ENCODE measurements around the gene TSPAN12. TPM values are rescaled to one million over a fixed set of nuclear protein-coding genes. Genes with fewer than 3 reads are reported as not detected.

TSPAN12 gene
- polyA plus RNA-seq, 2 of the 4 experiments (the other 2 are of a cell fraction) = 0.62 to 0.98 TPM

DNA sequence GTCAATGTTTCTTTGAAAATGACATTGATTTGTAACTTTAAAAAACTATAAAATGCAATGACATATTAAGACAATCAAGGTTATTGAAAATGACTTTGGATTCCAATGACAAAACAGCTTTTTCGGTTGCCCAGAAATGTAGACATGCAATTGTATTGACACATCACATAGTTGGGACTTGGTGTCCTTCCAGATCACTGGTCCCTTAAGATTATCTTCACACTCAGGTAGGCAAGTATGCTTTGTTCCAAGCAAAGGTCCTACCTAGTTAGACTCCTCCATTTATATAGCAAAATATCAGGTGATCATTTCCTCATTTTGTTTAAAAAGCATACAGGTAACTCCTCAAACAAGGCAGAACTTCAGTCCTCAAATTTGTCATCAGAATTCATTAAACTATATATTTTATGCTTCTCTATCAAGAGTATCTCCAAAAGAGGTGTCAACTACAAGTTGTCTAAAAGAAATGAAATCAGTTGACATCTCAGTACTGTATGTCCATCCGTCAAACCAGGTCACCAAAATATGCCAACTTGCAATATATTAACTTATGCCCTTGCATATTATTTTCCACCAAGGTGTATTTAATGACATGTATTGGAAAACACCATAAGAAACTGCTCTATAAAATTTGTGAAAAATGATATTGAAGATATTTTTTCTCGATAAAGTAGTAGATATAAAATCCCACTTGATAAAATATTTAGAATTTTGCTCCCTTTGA is 64.6 kb downstream of the TSPAN12 start:
- Histone ChIP-seq H3K4me3 (no peak overlapping the region), H3K9me3 (no peaks in the 10 kb centered on the region), H3K4me1 (no peaks in the 10 kb centered on the region), H3K4me2 (no peak overlapping the region), H3K27ac (no peak overlapping the region)
- no peak for FAIRE-seq
- no peak for ATAC-seq
- ChIA-PET POLR2A (no interaction called here), CTCF (interaction anchor here (0.9 to 5.9 kb wide), 7 partner anchors 12 to 324 kb away, joined by 3 to 49 read pairs (median 5); no protein-coding TSS in a partner anchor)
- TF ChIP-seq EHF (CRISPR knock-in tag; IDR thresholded peaks at IDR 0.05) (no peak), SREBF2 (IDR thresholded peaks at IDR 0.05) (no peak), NPAS2 (CRISPR knock-in tag; IDR thresholded peaks at IDR 0.05; ENCODE audit: borderline replicate concordance) (no peak), MAFK (IDR thresholded peaks at IDR 0.05; ENCODE audit: partially characterized antibody) (peak; percentile 62), KDM5A (IDR thresholded peaks at IDR 0.05) (no peak), ZFP36 (IDR thresholded peaks at IDR 0.05; ENCODE audit: borderline replicate concordance, partially characterized antibody) (no peak), HEYL (CRISPR knock-in tag; IDR thresholded peaks at IDR 0.05) (no peak)
- no peak for DNase-seq (ENCODE audit: low read depth in 1 of 2, low spot score in 1 of 2)
- 53% methylated on average over 3 of the region's 3 CpGs for WGBS (ENCODE audit: missing lambda C conversion rate)

DNA sequence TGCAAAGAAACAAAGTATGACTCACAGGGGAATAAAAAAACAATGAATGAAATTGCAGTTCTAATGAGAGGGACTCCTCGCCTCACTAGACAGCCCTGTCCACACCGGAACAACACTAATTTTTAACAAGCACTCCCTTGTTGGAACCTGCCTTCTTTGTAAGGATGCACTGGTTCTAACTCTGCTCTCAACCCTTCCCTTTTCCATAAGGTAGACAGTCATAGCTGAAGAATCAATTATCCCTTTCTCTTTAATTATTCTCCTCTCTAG is 65.1 kb downstream of the TSPAN12 start:
- ChIA-PET CTCF (interaction anchor here (0.9 to 5.9 kb wide), 18 partner anchors 10 to 325 kb away, joined by 3 to 49 read pairs (median 5); partner anchors contain the start of gene TSPAN12), POLR2A (no interaction called here)
- Histone ChIP-seq H3K4me1 (no peaks in the 10 kb centered on the region), H3K4me3 (no peak overlapping the region), H3K27ac (no peak overlapping the region), H3K4me2 (no peak overlapping the region), H3K9me3 (no peaks in the 10 kb centered on the region)
- no peak for DNase-seq (ENCODE audit: low read depth in 1 of 2, low spot score in 1 of 2)
- ATAC-seq = no peak
- FAIRE-seq = no peak
- no peak for TF ChIP-seq CBX2 (IDR thresholded peaks at IDR 0.05; ENCODE audit: borderline replicate concordance, low read depth)
- no peak for TF ChIP-seq SMC3 (IDR thresholded peaks at IDR 0.05)
- no peak for TF ChIP-seq PHF8 (IDR thresholded peaks at IDR 0.05; ENCODE audit: borderline replicate concordance, low read depth)
- no peak for TF ChIP-seq RCOR1 (IDR thresholded peaks at IDR 0.05; ENCODE audit: low read depth, low read length)
- TF ChIP-seq EHF (CRISPR knock-in tag; IDR thresholded peaks at IDR 0.05) = no peak
- no peak for TF ChIP-seq POLR2A (IDR thresholded peaks at IDR 0.05; ENCODE audit: low read length)
- TF ChIP-seq, protein P1, sequence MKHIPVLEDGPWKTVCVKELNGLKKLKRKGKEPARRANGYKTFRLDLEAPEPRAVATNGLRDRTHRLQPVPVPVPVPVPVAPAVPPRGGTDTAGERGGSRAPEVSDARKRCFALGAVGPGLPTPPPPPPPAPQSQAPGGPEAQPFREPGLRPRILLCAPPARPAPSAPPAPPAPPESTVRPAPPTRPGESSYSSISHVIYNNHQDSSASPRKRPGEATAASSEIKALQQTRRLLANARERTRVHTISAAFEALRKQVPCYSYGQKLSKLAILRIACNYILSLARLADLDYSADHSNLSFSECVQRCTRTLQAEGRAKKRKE (CRISPR knock-in tag; IDR thresholded peaks at IDR 0.05; ENCODE audit: low read depth) = no peak
- TF ChIP-seq MAFK (IDR thresholded peaks at IDR 0.05; ENCODE audit: partially characterized antibody) = no peak
- TF ChIP-seq EP300 (IDR thresholded peaks at IDR 0.05) = no peak
- WGBS (ENCODE audit: missing lambda C conversion rate) = 97% methylated on average over 2 of the region's 2 CpGs

DNA sequence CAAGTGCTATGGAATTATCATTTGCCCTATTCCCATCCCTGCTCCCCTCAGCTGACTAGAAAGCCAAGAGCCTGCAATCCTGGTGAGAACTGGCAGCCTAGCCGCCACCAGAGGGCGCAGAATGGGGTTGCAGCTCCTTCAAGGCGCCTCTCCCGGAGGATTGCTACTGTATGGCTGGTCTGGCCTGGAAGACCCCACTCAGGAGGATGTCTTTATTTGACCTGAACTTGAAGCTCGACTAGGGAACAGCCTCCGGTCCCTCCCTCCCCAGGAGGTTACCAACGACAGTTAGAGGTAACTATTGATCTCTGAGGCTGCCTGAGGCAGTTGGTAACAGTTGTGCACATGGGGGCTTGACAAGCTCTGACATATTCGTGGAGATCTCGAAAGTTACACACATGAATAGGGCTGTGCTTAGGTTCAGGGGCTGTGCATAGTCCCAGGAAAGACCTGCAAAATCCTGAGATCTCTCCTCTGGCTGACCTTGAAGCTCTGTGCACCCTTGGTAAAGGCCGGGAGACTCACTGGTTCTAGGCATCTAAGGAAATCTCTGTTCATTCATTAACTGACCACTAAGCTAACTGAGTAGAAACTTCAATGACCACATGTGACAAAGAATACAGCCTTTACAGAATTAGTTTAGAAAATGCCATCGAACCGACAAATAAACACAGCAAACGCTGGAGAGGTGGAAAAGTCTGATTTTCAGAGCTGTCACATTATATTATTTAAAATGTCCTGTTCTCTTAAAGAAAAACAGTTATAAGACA is 65.7 kb downstream of the TSPAN12 start:
- no peaks in the 10 kb centered on the region for H3K4me1 ChIP-seq
- no peak overlapping the region for H3K4me2 ChIP-seq
- TF ChIP-seq SMC3 (IDR thresholded peaks at IDR 0.05) (peak; percentile 81), POLR2A (IDR thresholded peaks at IDR 0.05; ENCODE audit: low read length) (no peak), RAD21 (conservative IDR thresholded peaks at IDR 0.05 in 1 of 2, IDR thresholded peaks at IDR 0.05 in 1 of 2) (peak; percentile 51 to 58; a peak in 4 of 5 replicates), MYC (IDR thresholded peaks at IDR 0.05; ENCODE audit: borderline replicate concordance, low read length) (no peak), FOSB (CRISPR knock-in tag; IDR thresholded peaks at IDR 0.05) (no peak), ZC3H11A (IDR thresholded peaks at IDR 0.05) (no peak), CHD2 (IDR thresholded peaks at IDR 0.05; ENCODE audit: low read length, partially characterized antibody) (no peak), FOSL2 (IDR thresholded peaks at IDR 0.05) (no peak), FOSL2 (CRISPR knock-in tag; IDR thresholded peaks at IDR 0.05) (no peak)
- TF ChIP-seq, protein P2, sequence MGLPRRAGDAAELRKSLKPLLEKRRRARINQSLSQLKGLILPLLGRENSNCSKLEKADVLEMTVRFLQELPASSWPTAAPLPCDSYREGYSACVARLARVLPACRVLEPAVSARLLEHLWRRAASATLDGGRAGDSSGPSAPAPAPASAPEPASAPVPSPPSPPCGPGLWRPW (IDR thresholded peaks at IDR 0.05) = no peak
- TF ChIP-seq, protein P3, sequence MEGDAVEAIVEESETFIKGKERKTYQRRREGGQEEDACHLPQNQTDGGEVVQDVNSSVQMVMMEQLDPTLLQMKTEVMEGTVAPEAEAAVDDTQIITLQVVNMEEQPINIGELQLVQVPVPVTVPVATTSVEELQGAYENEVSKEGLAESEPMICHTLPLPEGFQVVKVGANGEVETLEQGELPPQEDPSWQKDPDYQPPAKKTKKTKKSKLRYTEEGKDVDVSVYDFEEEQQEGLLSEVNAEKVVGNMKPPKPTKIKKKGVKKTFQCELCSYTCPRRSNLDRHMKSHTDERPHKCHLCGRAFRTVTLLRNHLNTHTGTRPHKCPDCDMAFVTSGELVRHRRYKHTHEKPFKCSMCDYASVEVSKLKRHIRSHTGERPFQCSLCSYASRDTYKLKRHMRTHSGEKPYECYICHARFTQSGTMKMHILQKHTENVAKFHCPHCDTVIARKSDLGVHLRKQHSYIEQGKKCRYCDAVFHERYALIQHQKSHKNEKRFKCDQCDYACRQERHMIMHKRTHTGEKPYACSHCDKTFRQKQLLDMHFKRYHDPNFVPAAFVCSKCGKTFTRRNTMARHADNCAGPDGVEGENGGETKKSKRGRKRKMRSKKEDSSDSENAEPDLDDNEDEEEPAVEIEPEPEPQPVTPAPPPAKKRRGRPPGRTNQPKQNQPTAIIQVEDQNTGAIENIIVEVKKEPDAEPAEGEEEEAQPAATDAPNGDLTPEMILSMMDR (IDR thresholded peaks at IDR 0.05) = peak; percentile 77
- TF ChIP-seq, protein P4, sequence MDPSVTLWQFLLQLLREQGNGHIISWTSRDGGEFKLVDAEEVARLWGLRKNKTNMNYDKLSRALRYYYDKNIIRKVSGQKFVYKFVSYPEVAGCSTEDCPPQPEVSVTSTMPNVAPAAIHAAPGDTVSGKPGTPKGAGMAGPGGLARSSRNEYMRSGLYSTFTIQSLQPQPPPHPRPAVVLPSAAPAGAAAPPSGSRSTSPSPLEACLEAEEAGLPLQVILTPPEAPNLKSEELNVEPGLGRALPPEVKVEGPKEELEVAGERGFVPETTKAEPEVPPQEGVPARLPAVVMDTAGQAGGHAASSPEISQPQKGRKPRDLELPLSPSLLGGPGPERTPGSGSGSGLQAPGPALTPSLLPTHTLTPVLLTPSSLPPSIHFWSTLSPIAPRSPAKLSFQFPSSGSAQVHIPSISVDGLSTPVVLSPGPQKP (IDR thresholded peaks at IDR 0.05; ENCODE audit: low read depth, low read length) = no peak
- no peak overlapping the region for H3K27ac ChIP-seq
- ATAC-seq (peak; percentile 99 to 100), DNase-seq (ENCODE audit: low read depth in 1 of 2, low spot score in 1 of 2) (peak; percentile 60 to 73), FAIRE-seq (no peak)
- no peaks in the 10 kb centered on the region for H3K9me3 ChIP-seq
- ChIA-PET POLR2A (no interaction called here), CTCF (interaction anchor here (0.6 to 5.9 kb wide), 25 partner anchors 9 to 658 kb away, joined by 3 to 49 read pairs (median 4); partner anchors contain the start of gene TSPAN12)
- 36% methylated on average over 11 of the region's 13 CpGs for WGBS (ENCODE audit: missing lambda C conversion rate)
- H3K4me3 ChIP-seq = no peak overlapping the region

Data from A549 (cell line).